ENCODE data around the gene DEDD. TPM values are rescaled to one million over a fixed set of nuclear protein-coding genes. Genes with fewer than 3 reads are reported as not detected.
"Not testable (repeated sequence)": the region's sequence is repeated elsewhere in the genome, so short reads cannot be mapped to it uniquely, and the experiment has no call there.

DEDD gene
- total and polyA plus RNA-seq, 8 donors = 25.8 to 55.8 (median 50.2) TPM

- Histone ChIP-seq H3K27me3 (no peaks in the 10 kb centered on the region), H3K4me3 (no peak overlapping the region), H3K27ac (peak overlapping the region in 1 of 2 donors; percentile 58), H3K9me3 (no peaks in the 10 kb centered on the region), H3K36me3 (peaks cover 7 to 70% of the 10 kb centered on the region in 2 donors), H3K4me1 (peaks cover 13 to 61% of the 10 kb centered on the region in 2 donors)
- intact Hi-C loops (cut with DNase I) = no loop called here
- DNase-seq = no peak
- TF ChIP-seq CTCF (IDR thresholded peaks at IDR 0.05) = no peak
- ATAC-seq = peak; percentile 3
Observed at GRCh38 chr1:161121834-161122233, 10.6 kb downstream of the DEDD start.

GRCh38 chr1:161121042-161121650 is 11.3 kb downstream of the DEDD start:
- Histone ChIP-seq H3K4me3 (no peak overlapping the region), H3K9me3 (no peaks in the 10 kb centered on the region), H3K27me3 (no peaks in the 10 kb centered on the region), H3K4me1 (peaks cover 20 to 62% of the 10 kb centered on the region in 2 donors), H3K36me3 (peaks cover 7 to 63% of the 10 kb centered on the region in 2 donors), H3K27ac (peak overlapping the region in 1 of 2 donors; percentile 53)
- ATAC-seq = no peak
- no peak for TF ChIP-seq CTCF (IDR thresholded peaks at IDR 0.05)
- no peak for DNase-seq
- intact Hi-C loops (cut with DNase I) = no loop called here

- H3K4me1 ChIP-seq = peaks cover 26 to 80% of the 10 kb centered on the region in 2 donors
- H3K4me3 ChIP-seq = peak overlapping the region; percentile 92 to 98
- H3K27me3 ChIP-seq = no peaks in the 10 kb centered on the region
- H3K9me3 ChIP-seq = no peaks in the 10 kb centered on the region
- H3K27ac ChIP-seq = peak overlapping the region; percentile 8 to 90
- peaks cover 5 to 46% of the 10 kb centered on the region in 2 donors for H3K36me3 ChIP-seq
- TF ChIP-seq CTCF (IDR thresholded peaks at IDR 0.05) = peak; percentile 16 to 17
- intact Hi-C loops (cut with DNase I) = no loop called here
- ATAC-seq (peak; percentile 9), DNase-seq (peak in 1 of 4 donors; percentile 59)
Observed at GRCh38 chr1:161119092-161119903, 13.2 kb downstream of the DEDD start.

- intact Hi-C loops (cut with DNase I) = no loop called here
- H3K4me1 ChIP-seq = peaks cover 26 to 90% of the 10 kb centered on the region in 2 donors
- H3K27me3 ChIP-seq = no peaks in the 10 kb centered on the region
- peak within 1 kb of the TSS; percentile 92 to 98 for H3K4me3 ChIP-seq
- peaks cover 0 to 33% of the 10 kb centered on the region in 2 donors for H3K36me3 ChIP-seq
- TF ChIP-seq CTCF (IDR thresholded peaks at IDR 0.05) = no peak
- H3K9me3 ChIP-seq = no peaks in the 10 kb centered on the region
- DNase-seq (peak; percentile 88 to 96 (median 90)), ATAC-seq (peak; percentile 94)
- peak within 1 kb of the TSS; percentile 90 to 91 for H3K27ac ChIP-seq
Observed at GRCh38 chr1:161117759-161118581, 14.5 kb downstream of the DEDD start, which contains the start of the genes NIT1 and PFDN2. NIT1 (plus strand) TSS chr1:161118105; CDS start chr1:161118177, 72 bp downstream. PFDN2 (minus strand) TSS chr1:161118037; CDS start chr1:161118026, 11 bp downstream.

- H3K27me3 ChIP-seq; ATAC-seq; H3K27ac ChIP-seq; DNase-seq; H3K9me3 ChIP-seq; intact Hi-C loops (cut with DNase I): not testable (repeated sequence)
- Histone ChIP-seq H3K4me3 (peak overlapping the region in 1 of 2 donors; percentile 92), H3K36me3 (peaks cover 0 to 13% of the 10 kb centered on the region in 2 donors), H3K4me1 (peaks cover 26 to 89% of the 10 kb centered on the region in 2 donors)
Observed at GRCh38 chr1:161115961-161116360, 16.5 kb downstream of the DEDD start.
